ENCODE results near the gene ETS2. TPM values are rescaled to one million over a fixed set of nuclear protein-coding genes. Genes with fewer than 3 reads are reported as not detected.

Gene ETS2
- total RNA-seq: 10 to 100 TPM; 15.1 to 66.8 (median 48.4) TPM
- polyA plus RNA-seq: 10 to 100 TPM; 26.2 to 38.8 (median 34.8) TPM
- long read RNA-seq, donor 1, partial matches to known transcripts: 6 of 10 reads
- long read RNA-seq, donor 1, other reads (novel, unspliced or antisense): 0 of 10 reads
- long read RNA-seq, donor 2, transcript ETS2-202 (10 exons, 3,766 nt): major isoform, 13 of 13 reads
- long read RNA-seq, donor 2, partial matches to known transcripts: 0 of 13 reads
- long read RNA-seq, donor 2, other reads (novel, unspliced or antisense): 0 of 13 reads
- long read RNA-seq, donor 3, partial matches to known transcripts: 0 of 1 reads
- long read RNA-seq, donor 3, other reads (novel, unspliced or antisense): 0 of 1 reads
- long read RNA-seq, donor 4, transcript ETS2-202 (10 exons, 3,766 nt): major isoform, 9 of 14 reads
- long read RNA-seq, donor 4, partial matches to known transcripts: 3 of 14 reads
- long read RNA-seq, donor 4, other reads (novel, unspliced or antisense): 2 of 14 reads
- long read RNA-seq, donor 5, transcript ETS2-202 (10 exons, 3,766 nt): major isoform, 87 of 102 reads
- long read RNA-seq, donor 5, partial matches to known transcripts: 10 of 102 reads
- long read RNA-seq, donor 5, other reads (novel, unspliced or antisense): 5 of 102 reads
- long read RNA-seq, donor 6, transcript ETS2-202 (10 exons, 3,766 nt): major isoform, 10 of 19 reads
- long read RNA-seq, donor 6, partial matches to known transcripts: 7 of 19 reads
- long read RNA-seq, donor 6, other reads (novel, unspliced or antisense): 2 of 19 reads
- long read RNA-seq, donor 7, partial matches to known transcripts: 0 of 2 reads
- long read RNA-seq, donor 7, other reads (novel, unspliced or antisense): 0 of 2 reads
- long read RNA-seq, donor 8, transcript ETS2-202 (10 exons, 3,766 nt): major isoform, 11 of 23 reads
- long read RNA-seq, donor 8, partial matches to known transcripts: 12 of 23 reads
- long read RNA-seq, donor 8, other reads (novel, unspliced or antisense): 0 of 23 reads
- long read RNA-seq, donor 9, partial matches to known transcripts: 0 of 1 reads
- long read RNA-seq, donor 9, other reads (novel, unspliced or antisense): 0 of 1 reads
- long read RNA-seq, donor 10, transcript ETS2-202 (10 exons, 3,766 nt): major isoform, 6 of 6 reads
- long read RNA-seq, donor 10, partial matches to known transcripts: 0 of 6 reads
- long read RNA-seq, donor 10, other reads (novel, unspliced or antisense): 0 of 6 reads

GRCh38 chr21:38805328-38806152 lies at the start of gene ETS2:
ETS2 (plus strand) TSS chr21:38805929; CDS start chr21:38810035, 4,106 bp downstream.
- intact Hi-C loops (cut with DNase I): loop anchor here (5.0 to 10.0 kb wide), 4 partner anchors 71 to 322 kb away; no protein-coding TSS in a partner anchor
- TF ChIP-seq POLR2A (IDR thresholded peaks at IDR 0.05): peak; percentile 93 to 97
- TF ChIP-seq CTCF (IDR thresholded peaks at IDR 0.05): peak in 1 of 6 experiments; percentile 23

GRCh38 chr21:38756746-38757145 lies 49.0 kb upstream of the ETS2 start:
- H3K4me1 ChIP-seq (replicated peaks in 1 of 2): peaks cover 9 to 53% of the 10 kb centered on the region in 2 donors
- no peaks in the 10 kb centered on the region for H3K9me3 ChIP-seq (replicated peaks in 1 of 3)
- no peak for DNase-seq
- peak overlapping the region in 1 of 5 donors; percentile 71 for H3K27ac ChIP-seq
- intact Hi-C loops (cut with DNase I): no loop called here
- whole genome bisulfite sequencing, 4 donors: 74 to 89% (median 82%) methylated on average over 3 of the region's 3 CpGs
- no peaks in the 10 kb centered on the region for H3K27me3 ChIP-seq
- no peak overlapping the region for H3K4me3 ChIP-seq
- no peaks in the 10 kb centered on the region for H3K36me3 ChIP-seq (replicated peaks in 1 of 2)
- TF ChIP-seq POLR2A (IDR thresholded peaks at IDR 0.05) (no peak), CTCF (IDR thresholded peaks at IDR 0.05) (no peak)

More at GRCh38 chr21:38805328-38806152, at the start of gene ETS2:
- H3K36me3 ChIP-seq (replicated peaks in 1 of 2): peaks cover 0 to 7% of the 10 kb centered on the region in 2 donors
- peak within 1 kb of the TSS; percentile 34 to 95 (median 90) for H3K27ac ChIP-seq
- peak within 1 kb of the TSS; percentile 45 to 93 (median 68) for H3K4me3 ChIP-seq
- peak; percentile 86 to 94 (median 91) for DNase-seq
- H3K4me1 ChIP-seq (replicated peaks in 1 of 2): peaks cover 0 to 22% of the 10 kb centered on the region in 2 donors
- no peaks in the 10 kb centered on the region for H3K27me3 ChIP-seq
- WGBS, 4 donors: 0 to 1% (median 0%) methylated on average over 44 to 76 of the region's 76 CpGs; no CpG with 5 or more reads in 1 of the 4 donors
- H3K9me3 ChIP-seq (replicated peaks in 1 of 3): no peaks in the 10 kb centered on the region

GRCh38 chr21:38758501-38759214 lies 47.1 kb upstream of the ETS2 start:
- TF ChIP-seq CTCF (IDR thresholded peaks at IDR 0.05) (no peak), POLR2A (IDR thresholded peaks at IDR 0.05) (no peak)
- no peak overlapping the region for H3K27ac ChIP-seq
- no peak for DNase-seq
- no peaks in the 10 kb centered on the region for H3K27me3 ChIP-seq
- H3K4me3 ChIP-seq: no peak overlapping the region
- no peaks in the 10 kb centered on the region for H3K9me3 ChIP-seq (replicated peaks in 1 of 3)
- 79 to 87% (median 83%) methylated on average over 5 of the region's 5 CpGs for WGBS, 4 donors
- intact Hi-C loops (cut with DNase I): no loop called here
- H3K36me3 ChIP-seq (replicated peaks in 1 of 2): no peaks in the 10 kb centered on the region
- peaks cover 4 to 40% of the 10 kb centered on the region in 2 donors for H3K4me1 ChIP-seq (replicated peaks in 1 of 2)
